Activated B cell treated with CpG ODN at 0.5 μM for 24 hours (primary cell): ENCODE results near the gene HOXA5. TPM values are rescaled to one million over a fixed set of nuclear protein-coding genes. Genes with fewer than 3 reads are reported as not detected.

Source experiments
- ATAC-seq: fragments of 200-7000 bp; cut with Tn5 transposase; one replicate; pipeline ENCODE4 v1.10.0; 2021; ENCODE audit warnings: low read depth, mild to moderate bottlenecking, moderate library complexity
- CTCF ChIA-PET: fragments of 350-600 bp; sonication (Branson Sonifier 250); formaldehyde crosslinking; loops from one replicate; lab custom pipeline; 2021; ENCODE audit warnings: antibody characterized with exemption; lab: Charles Lee
- POLR2A ChIA-PET: fragments of 350-600 bp; sonication (Branson Sonifier 250); formaldehyde crosslinking; loops from one replicate; lab custom pipeline; 2021; ENCODE audit warnings: antibody characterized with exemption; lab: Charles Lee
- DNase-seq: peaks from one replicate; pipeline ENCODE4 v3.0.0; 2022
- H3K27ac Mint-ChIP-seq: one replicate; pipeline ENCODE4 v1.8.0; 2020; ENCODE audit warnings: mixed read lengths
- H3K27me3 Mint-ChIP-seq: one replicate; pipeline ENCODE4 v1.8.0; 2021; ENCODE audit warnings: mixed read lengths
- H3K36me3 Mint-ChIP-seq: one replicate; pipeline ENCODE4 v1.8.0; 2021; ENCODE audit warnings: low read depth, mixed read lengths
- H3K4me1 Mint-ChIP-seq: one replicate; pipeline ENCODE4 v1.8.0; 2021; ENCODE audit warnings: mixed read lengths
- H3K4me3 Mint-ChIP-seq: one replicate; pipeline ENCODE4 v1.8.0; 2020; ENCODE audit warnings: mild to moderate bottlenecking, mixed read lengths
- H3K9me3 Mint-ChIP-seq: one replicate; pipeline ENCODE4 v1.8.0; 2020; ENCODE audit warnings: mixed read lengths
- CTCF ChIP-seq: fragments of 200-600 bp; IDR thresholded peaks from one replicate; pipeline ENCODE4 v1.8.0; 2022; ENCODE audit warnings: antibody characterized with exemption, mild to moderate bottlenecking
- intact Hi-C: fragments of 100-400 bp; cut with micrococcal nuclease; formaldehyde crosslinking; loops from one replicate; pipeline ENCODE4 v1.15.1; 2024
- total RNA-seq: library from RNA; stranded (reverse); gene quantifications from 2 replicates; pipeline ENCODE4 v1.2.3, GENCODE V29; 2022

HOXA5 gene
- total RNA-seq, 1 donor from 2014 or later, result not detected

GRCh38 chr7:27118580-27118979 is 24.9 kb downstream of the HOXA5 start:
- no peaks in the 10 kb centered on the region for H3K9me3 Mint-ChIP-seq
- H3K4me1 Mint-ChIP-seq, result no peaks in the 10 kb centered on the region
- H3K36me3 Mint-ChIP-seq, result no peaks in the 10 kb centered on the region
- no peak for TF ChIP-seq CTCF
- H3K4me3 Mint-ChIP-seq, result no peak overlapping the region
- no peak for ATAC-seq
- POLR2A ChIA-PET, result no interaction called here
- CTCF ChIA-PET, result no interaction called here
- intact Hi-C loops, result no loop called here
- peaks cover 7% of the 10 kb centered on the region for H3K27me3 Mint-ChIP-seq
- H3K27ac Mint-ChIP-seq, result no peak overlapping the region
- no peak for DNase-seq

- H3K4me3 Mint-ChIP-seq, result no peak overlapping the region
- H3K36me3 Mint-ChIP-seq, result no peaks in the 10 kb centered on the region
- POLR2A ChIA-PET, result no interaction called here
- intact Hi-C loops, result no loop called here
- no peak for DNase-seq
- no peaks in the 10 kb centered on the region for H3K4me1 Mint-ChIP-seq
- no peaks in the 10 kb centered on the region for H3K9me3 Mint-ChIP-seq
- CTCF ChIA-PET, result no interaction called here
- H3K27ac Mint-ChIP-seq, result no peak overlapping the region
- H3K27me3 Mint-ChIP-seq, result peaks cover 7% of the 10 kb centered on the region
- ATAC-seq, result no peak
- no peak for TF ChIP-seq CTCF
Measured at GRCh38 chr7:27117887-27118491, 25.5 kb downstream of the HOXA5 start.

- Mint-ChIP-seq H3K27ac (no peak overlapping the region), H3K4me1 (no peaks in the 10 kb centered on the region), H3K27me3 (peaks cover 7% of the 10 kb centered on the region), H3K4me3 (no peak overlapping the region), H3K9me3 (no peaks in the 10 kb centered on the region), H3K36me3 (no peaks in the 10 kb centered on the region)
- intact Hi-C loops, result no loop called here
- DNase-seq (no peak), ATAC-seq (no peak)
- TF ChIP-seq CTCF, result no peak
- CTCF ChIA-PET, result no interaction called here
- POLR2A ChIA-PET, result no interaction called here
Measured at GRCh38 chr7:27116962-27117886, 26.3 kb downstream of the HOXA5 start.

- TF ChIP-seq CTCF, result no peak
- no peak for ATAC-seq
- POLR2A ChIA-PET, result no interaction called here
- CTCF ChIA-PET, result no interaction called here
- Mint-ChIP-seq H3K4me3 (no peak overlapping the region), H3K36me3 (no peaks in the 10 kb centered on the region), H3K4me1 (no peaks in the 10 kb centered on the region), H3K27me3 (peaks cover 7% of the 10 kb centered on the region), H3K9me3 (no peaks in the 10 kb centered on the region), H3K27ac (no peak overlapping the region)
- intact Hi-C loops, result no loop called here
- no peak for DNase-seq
Measured at GRCh38 chr7:27116031-27116961, 27.2 kb downstream of the HOXA5 start.
